Lung (tissue), 12 donors: ENCODE results near the gene ADAMTS16. TPM values are rescaled to one million over a fixed set of nuclear protein-coding genes. Genes with fewer than 3 reads are reported as not detected.

Source experiments
- ATAC-seq: fragments of 200-7000 bp; cut with Tn5 transposase; one replicate; pipeline ENCODE4 v1.9.1; 2020; ENCODE audit warnings: moderate number of reproducible peaks; ENCODE audit not compliant: insufficient read depth, low FRiP score
- DNase-seq, 3 donors: peaks; one replicate each; pipeline ENCODE4 v3.0.0-alpha.2; 2013 to 2017
- H3K27ac ChIP-seq, 2 donors: one replicate each; pipeline ENCODE4 v1.5.1; 2013; ENCODE audit warnings: mild to moderate bottlenecking in 2 of 2, moderate library complexity in 2 of 2, control low read depth in 1 of 2, inconsistent platforms in 1 of 2, low read depth in 1 of 2, low read length in 1 of 2
- H3K27me3 ChIP-seq, 3 donors: one replicate each; pipeline ENCODE4 v1.5.1; 2013; ENCODE audit warnings: low read length in 2 of 3; ENCODE audit not compliant: control insufficient read depth in 3 of 3, insufficient read depth in 3 of 3
- H3K36me3 ChIP-seq, 4 donors: one replicate each; pipeline ENCODE4 v1.5.1; 2013; ENCODE audit warnings: low read length in 4 of 4, mild to moderate bottlenecking in 1 of 4, moderate library complexity in 1 of 4; ENCODE audit not compliant: control insufficient read depth in 4 of 4, insufficient read depth in 4 of 4
- H3K4me1 ChIP-seq, 5 donors: one replicate each; pipeline ENCODE4 v1.5.1; 2013; ENCODE audit warnings: low read length in 5 of 5, mild to moderate bottlenecking in 2 of 5, moderate library complexity in 1 of 5; ENCODE audit not compliant: control insufficient read depth in 5 of 5, insufficient read depth in 5 of 5
- H3K4me3 ChIP-seq: one replicate; pipeline ENCODE4 v1.5.1; 2013; ENCODE audit warnings: mild to moderate bottlenecking, control low read depth, moderate library complexity
- H3K9ac ChIP-seq, 2 donors: one replicate each; pipeline ENCODE4 v1.5.1; 2013; ENCODE audit warnings: low read length in 2 of 2, control low read depth in 1 of 2; ENCODE audit not compliant: insufficient read depth in 1 of 2
- H3K9me3 ChIP-seq, 4 donors: one replicate each; pipeline ENCODE4 v1.5.1; 2013; ENCODE audit warnings: low read length in 3 of 4, mild to moderate bottlenecking in 1 of 4, moderate library complexity in 1 of 4; ENCODE audit not compliant: control insufficient read depth in 4 of 4, insufficient read depth in 3 of 4
- CTCF ChIP-seq: IDR thresholded peaks from 2 replicates; pipeline ENCODE4 v1.5.1; 2012; ENCODE audit warnings: mild to moderate bottlenecking; ENCODE audit errors: control extremely low read depth, extremely low read depth
- WGBS, 2 donors: extraction: QIAGEN DNeasy Blood & Tissue Kit; methylation state at CpG; one replicate each; pipeline ENCODE4 v1.1.7; 2013; 5-methylcytosine and 5-hydroxymethylcytosine counted together
- polyA plus RNA-seq, 2 donors: library from polyadenylated mRNA; stranded (reverse); fragments of 200-250 nt; gene quantifications; one replicate each; pipeline ENCODE4 v1.2.1, GENCODE V29; 2013
- total RNA-seq, 2 donors: library from RNA; depleted of rRNA in 1 of 2; stranded (reverse); fragments of >200 nt in 1 of 2; gene quantifications; one replicate each; pipeline ENCODE4 v1.2.1, GENCODE V29; 2014 to 2021
- donor health status: control.
- donor health status: control.
- donor health status: Bipolar disorder and iron deficiency.
- donor health status: healthy.
- donor health status: DM: yes; HTN: yes; CAD: no.

The ADAMTS16 gene
- total and polyA plus RNA-seq, 4 donors = 0.09 to 0.97 TPM; not detected in 2

GRCh38 chr5:5189051-5189430 lies 48.9 kb downstream of the ADAMTS16 start:
- H3K4me3 ChIP-seq = no peak overlapping the region
- WGBS, 2 donors = 84 to 91% methylated on average over 7 of the region's 7 CpGs
- H3K9me3 ChIP-seq = no peaks in the 10 kb centered on the region
- ATAC-seq (no peak), DNase-seq (no peak)
- no peaks in the 10 kb centered on the region for H3K27me3 ChIP-seq
- TF ChIP-seq CTCF = no peak
- H3K4me1 ChIP-seq = peaks cover 0 to 2% (median 0%) of the 10 kb centered on the region in 5 donors
- H3K27ac ChIP-seq = no peak overlapping the region
- no peaks in the 10 kb centered on the region for H3K36me3 ChIP-seq
- H3K9ac ChIP-seq = no peak overlapping the region

- H3K4me1 ChIP-seq = no peaks in the 10 kb centered on the region
- no peaks in the 10 kb centered on the region for H3K9me3 ChIP-seq
- H3K27me3 ChIP-seq = no peaks in the 10 kb centered on the region
- no peak overlapping the region for H3K9ac ChIP-seq
- WGBS, 2 donors = 90 to 91% methylated on average over 3 of the region's 3 CpGs
- no peak for TF ChIP-seq CTCF
- ATAC-seq (no peak), DNase-seq (no peak)
- no peak overlapping the region for H3K27ac ChIP-seq
- H3K36me3 ChIP-seq = no peaks in the 10 kb centered on the region
- no peak overlapping the region for H3K4me3 ChIP-seq
Observed at GRCh38 chr5:5191906-5192305, 51.8 kb downstream of the ADAMTS16 start.

- 57% methylated on average over 2 of the region's 2 CpGs for WGBS, 2 donors
- no peak overlapping the region for H3K27ac ChIP-seq
- no peak overlapping the region for H3K9ac ChIP-seq
- H3K27me3 ChIP-seq = no peaks in the 10 kb centered on the region
- H3K9me3 ChIP-seq = no peaks in the 10 kb centered on the region
- H3K36me3 ChIP-seq = no peaks in the 10 kb centered on the region
- H3K4me3 ChIP-seq = no peak overlapping the region
- no peak for TF ChIP-seq CTCF
- H3K4me1 ChIP-seq = no peaks in the 10 kb centered on the region
- ATAC-seq (no peak), DNase-seq (no peak)
Observed at GRCh38 chr5:5192681-5193080, 52.6 kb downstream of the ADAMTS16 start.
